ENCODE results near the gene OSCAR. TPM values are rescaled to one million over a fixed set of nuclear protein-coding genes. Genes with fewer than 3 reads are reported as not detected.

OSCAR gene
- total RNA-seq, 5 donors from 2014 or later (not counting 1 experiment from before 2014, with no cell fraction given): 0.32 to 0.76 (median 0.58) TPM

DNA sequence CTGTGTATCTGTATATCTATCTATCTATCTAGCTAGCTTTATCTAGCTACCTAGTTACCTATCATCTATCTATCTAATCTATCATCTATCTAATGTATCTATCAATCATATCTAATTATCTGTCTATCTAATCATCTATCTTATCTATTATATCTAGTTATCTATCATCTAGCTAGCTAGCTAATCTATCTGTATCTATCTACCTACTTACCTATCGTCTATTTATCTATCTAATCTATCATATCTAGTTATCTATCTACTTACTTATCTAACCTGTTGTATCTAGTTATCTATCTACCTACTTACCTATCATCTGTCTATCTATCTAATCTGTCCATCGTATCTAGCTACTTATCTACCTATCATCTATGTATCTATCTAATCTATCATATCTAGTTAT lies 54.8 kb downstream of the OSCAR start:
- Mint-ChIP-seq H3K4me3 (no peak overlapping the region), H3K27me3 (peaks cover 31 to 40% of the 10 kb centered on the region in 2 donors), H3K36me3 (no peaks in the 10 kb centered on the region), H3K4me1 (no peaks in the 10 kb centered on the region), H3K9me3 (peaks cover 0 to 2% (median 0%) of the 10 kb centered on the region in 3 donors), H3K27ac (no peak overlapping the region)
- Histone ChIP-seq H3K4me3 (ENCODE audit: control insufficient read depth in 1 of 2, extremely low read depth in 1 of 2, low read length in 1 of 2) (no peak overlapping the region), H3K36me3 (ENCODE audit: control insufficient read depth in 2 of 2, extremely low read depth in 1 of 2, insufficient read depth in 1 of 2, low read length in 1 of 2) (no peaks in the 10 kb centered on the region), H3K9me3 (no peaks in the 10 kb centered on the region), H3K27me3 (replicated peaks in 1 of 2; ENCODE audit: control insufficient read depth in 2 of 2, extremely low read depth in 1 of 2, insufficient read depth in 2 of 2, low read length in 1 of 2) (peaks cover 0 to 39% of the 10 kb centered on the region in 2 experiments), H3K4me1 (ENCODE audit: control insufficient read depth in 1 of 2, extremely low read depth in 1 of 2, insufficient read depth in 2 of 2, low read length in 2 of 2) (no peaks in the 10 kb centered on the region), H3K27ac (ENCODE audit: low read length) (no peak overlapping the region)
- ChIA-PET CTCF (no interaction called here), POLR2A (no interaction called here)
- DNase-seq (no peak), ATAC-seq (replicated peaks in 1 of 4) (no peak)
- WGBS (ENCODE audit: insufficient coverage): no CpG with 5 or more reads among the region's 2 CpGs

Other genes with a start within 250 kb of the OSCAR start
- 100 to 1,000 TPM in 2 of 5 donors, 10 to 100 TPM in 3; 49.9 to 335 (median 70.9) TPM for gene MYADM, start 232.9 kb downstream of the OSCAR start, total RNA-seq
- gene PRKCG, start 218.6 kb downstream of the OSCAR start, total RNA-seq: 1 to 10 TPM in 1 of 5 donors, under 1 TPM in 2, not detected in 2; 0.15 to 2.4 (median 0.32) TPM
- gene CACNG7, start 191.5 kb downstream of the OSCAR start, total RNA-seq: not detected
- under 1 TPM in 1 of 5 donors, not detected in 4; 0.03 TPM for gene CACNG8, start 137.9 kb downstream of the OSCAR start, total RNA-seq
- not detected for gene CACNG6, start 109.2 kb downstream of the OSCAR start, total RNA-seq
- not detected for gene VSTM1, start 36.9 kb downstream of the OSCAR start, total RNA-seq
- gene TARM1, start 19.4 kb downstream of the OSCAR start, total RNA-seq: not detected
- 100 to 1,000 TPM in 3 of 5 donors, 10 to 100 TPM in 2; 77.4 to 137 (median 123) TPM for gene NDUFA3, start 2.1 kb upstream of the OSCAR start, total RNA-seq
- 10 to 100 TPM; 12.0 to 27.0 (median 20.7) TPM for gene TFPT, start 14.9 kb upstream of the OSCAR start, total RNA-seq
- 10 to 100 TPM; 56.3 to 75.3 (median 69.8) TPM for gene PRPF31, start 15.0 kb upstream of the OSCAR start, total RNA-seq
- 10 to 100 TPM; 45.9 to 83.1 (median 77.0) TPM for gene CNOT3, start 37.0 kb upstream of the OSCAR start, total RNA-seq
- gene LENG1, start 58.9 kb upstream of the OSCAR start, total RNA-seq: 10 to 100 TPM in 4 of 5 donors, 1 to 10 TPM in 1; 8.4 to 21.5 (median 19.2) TPM
- 1 to 10 TPM in 4 of 5 donors, under 1 TPM in 1; 0.78 to 2.6 (median 1.4) TPM for gene TMC4, start 72.4 kb upstream of the OSCAR start, total RNA-seq
- 10 to 100 TPM; 24.0 to 44.8 (median 38.9) TPM for gene MBOAT7, start 88.8 kb upstream of the OSCAR start, total RNA-seq
- 10 to 100 TPM in 4 of 5 donors, 1 to 10 TPM in 1; 9.5 to 28.5 (median 23.5) TPM for gene TSEN34, start 90.5 kb upstream of the OSCAR start, total RNA-seq
- gene RPS9, start 100.1 kb upstream of the OSCAR start, total RNA-seq: 1,000 to 10,000 TPM; 1,706 to 1,922 (median 1,806) TPM
- 1 to 10 TPM in 3 of 5 donors, under 1 TPM in 2; 0.72 to 2.8 (median 1.1) TPM for gene LILRB3, start 122.2 kb upstream of the OSCAR start, total RNA-seq
- gene LILRA6, start 142.0 kb upstream of the OSCAR start, total RNA-seq: under 1 TPM in 3 of 5 donors, not detected in 2; 0.13 to 0.58 (median 0.43) TPM
- under 1 TPM in 1 of 5 donors, not detected in 4; 0.13 TPM for gene LILRB5, start 156.5 kb upstream of the OSCAR start, total RNA-seq
- under 1 TPM in 2 of 5 donors, not detected in 3; 0.46 to 0.53 TPM for gene LILRB2, start 180.3 kb upstream of the OSCAR start, total RNA-seq
- gene LILRA5, start 212.4 kb upstream of the OSCAR start, total RNA-seq: not detected
- gene LILRA4, start 238.4 kb upstream of the OSCAR start, total RNA-seq: under 1 TPM in 1 of 5 donors, not detected in 4; 0.58 TPM

Measured in T-cell (primary cell).